Non-pigmented ciliary epithelial cell (primary cell): ENCODE results near the gene PGP.

Experiments
- DNase-seq: peaks from one replicate; pipeline ENCODE4 v3.0.0-alpha.2; 2010; ENCODE audit warnings: low read depth

The PGP gene

GRCh38 chr16:2237493-2238149, 23.0 kb upstream of the PGP start:
- DNase-seq, result no peak

GRCh38 chr16:2237102-2237482, 22.5 kb upstream of the PGP start:
- no peak for DNase-seq

GRCh38 chr16:2236337-2237101, 21.9 kb upstream of the PGP start, which contains the start of gene DNASE1L2:
Gene DNASE1L2, plus strand, starts transcription at chr16:2236444. Its CDS starts 373 bp downstream, at chr16:2236817.
- no peak for DNase-seq

DNA sequence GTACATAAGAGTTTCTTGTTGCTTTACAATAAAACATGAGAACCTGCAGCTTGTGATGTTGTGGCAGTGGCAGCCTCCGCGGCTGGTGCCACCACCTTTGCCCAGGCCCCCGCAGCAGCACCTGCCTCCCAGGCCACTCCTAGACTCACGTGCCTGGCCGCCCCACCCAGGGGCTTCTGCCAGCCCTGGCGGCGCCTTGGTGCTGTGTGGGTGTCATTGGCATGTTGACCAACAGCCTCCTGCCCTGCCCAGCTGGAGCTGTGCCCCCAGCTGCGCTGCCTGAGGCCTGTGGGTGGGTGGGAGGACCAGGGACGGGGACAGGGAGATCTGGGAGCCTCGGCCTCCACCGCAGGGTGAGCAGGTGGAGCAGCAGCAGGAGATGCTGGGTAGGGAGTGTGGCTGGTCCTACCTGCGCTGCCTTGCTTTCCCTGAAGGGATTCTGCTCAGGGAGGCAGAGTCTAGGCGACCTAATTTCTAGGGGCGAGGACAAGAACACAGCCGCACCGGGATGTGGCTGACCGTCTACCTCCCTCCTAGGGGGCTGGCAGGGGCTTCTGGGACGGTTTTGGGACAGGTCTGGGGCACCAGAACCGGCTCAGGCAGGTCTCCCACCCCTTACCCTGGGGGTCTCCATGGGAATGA, 21.2 kb upstream of the PGP start:
- no peak for DNase-seq

DNA sequence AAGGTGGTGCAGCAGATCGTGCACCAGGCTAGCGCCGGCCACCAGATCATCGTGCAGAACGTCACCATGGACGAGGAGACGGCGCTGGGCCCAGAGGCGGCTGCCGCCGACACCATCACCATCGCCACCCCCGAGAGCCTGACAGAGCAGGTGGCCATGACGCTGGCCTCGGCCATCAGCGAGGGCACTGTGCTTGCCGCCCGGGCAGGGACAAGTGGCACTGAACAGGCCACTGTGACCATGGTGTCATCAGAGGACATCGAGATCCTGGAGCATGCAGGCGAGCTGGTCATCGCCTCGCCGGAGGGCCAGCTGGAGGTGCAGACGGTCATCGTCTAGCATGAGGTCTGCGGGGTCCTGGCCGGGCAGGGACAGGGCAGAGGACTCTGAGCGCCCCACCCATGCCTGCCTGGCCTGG, 20.6 kb upstream of the PGP start:
- no peak for DNase-seq

DNA sequence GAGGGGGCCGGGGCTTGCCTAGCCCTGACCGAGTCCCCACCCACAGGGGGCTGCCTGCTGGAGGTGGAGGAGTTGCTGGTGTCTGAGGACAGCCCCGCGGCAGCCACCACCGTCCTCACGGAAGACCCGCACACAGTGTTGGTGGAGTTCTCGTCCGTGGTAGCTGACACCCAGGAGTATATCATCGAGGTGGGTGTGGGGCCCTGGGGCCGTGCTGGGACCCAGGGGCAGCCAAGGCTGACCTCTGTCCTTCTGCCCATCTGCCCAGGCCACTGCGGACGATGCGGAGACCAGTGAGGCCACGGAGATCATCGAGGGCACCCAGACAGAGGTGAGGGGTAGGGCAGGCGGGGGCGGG, 20.2 kb upstream of the PGP start:
- no peak for DNase-seq

DNA sequence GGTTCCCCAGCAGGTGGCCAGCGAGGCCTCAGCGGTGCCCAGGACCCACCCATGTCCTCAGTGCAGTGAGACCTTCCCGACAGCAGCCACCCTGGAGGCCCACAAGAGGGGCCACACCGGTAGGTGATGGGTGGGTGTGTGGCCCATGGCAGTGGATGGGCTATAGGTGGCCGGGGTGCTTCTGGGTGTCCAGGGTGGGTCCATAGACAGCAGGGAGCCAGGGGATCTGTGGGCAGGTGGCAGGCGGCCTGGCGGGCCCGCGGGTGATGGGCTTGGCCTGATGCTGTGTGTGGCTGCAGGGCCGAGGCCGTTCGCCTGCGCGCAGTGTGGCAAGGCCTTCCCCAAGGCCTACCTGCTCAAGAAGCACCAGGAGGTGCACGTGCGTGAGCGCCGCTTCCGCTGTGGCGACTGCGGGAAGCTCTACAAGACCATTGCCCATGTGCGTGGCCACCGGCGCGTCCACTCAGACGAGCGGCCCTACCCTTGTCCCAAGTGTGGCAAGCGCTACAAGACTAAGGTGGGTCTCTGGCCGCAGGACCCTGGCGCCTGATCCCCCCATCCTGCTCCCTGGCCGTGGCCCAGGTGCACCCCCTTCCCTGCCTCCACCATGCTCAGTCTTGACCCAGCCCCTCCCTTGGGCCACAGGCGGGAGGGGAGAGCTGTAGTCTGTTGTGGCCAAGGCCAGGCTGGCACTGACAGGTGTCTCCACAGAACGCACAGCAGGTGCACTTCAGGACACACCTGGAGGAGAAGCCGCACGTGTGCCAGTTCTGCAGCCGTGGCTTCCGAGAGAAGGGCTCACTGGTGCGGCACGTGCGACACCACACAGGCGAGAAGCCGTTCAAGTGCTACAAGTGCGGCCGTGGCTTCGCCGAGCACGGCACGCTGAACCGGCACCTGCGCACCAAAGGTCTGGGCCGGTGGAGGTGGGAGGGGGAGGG, 19.5 kb upstream of the PGP start:
- DNase-seq, result no peak

- no peak for DNase-seq
These were observed 18.6 kb upstream of the PGP start for GRCh38 chr16:2233046-2233775.

DNA sequence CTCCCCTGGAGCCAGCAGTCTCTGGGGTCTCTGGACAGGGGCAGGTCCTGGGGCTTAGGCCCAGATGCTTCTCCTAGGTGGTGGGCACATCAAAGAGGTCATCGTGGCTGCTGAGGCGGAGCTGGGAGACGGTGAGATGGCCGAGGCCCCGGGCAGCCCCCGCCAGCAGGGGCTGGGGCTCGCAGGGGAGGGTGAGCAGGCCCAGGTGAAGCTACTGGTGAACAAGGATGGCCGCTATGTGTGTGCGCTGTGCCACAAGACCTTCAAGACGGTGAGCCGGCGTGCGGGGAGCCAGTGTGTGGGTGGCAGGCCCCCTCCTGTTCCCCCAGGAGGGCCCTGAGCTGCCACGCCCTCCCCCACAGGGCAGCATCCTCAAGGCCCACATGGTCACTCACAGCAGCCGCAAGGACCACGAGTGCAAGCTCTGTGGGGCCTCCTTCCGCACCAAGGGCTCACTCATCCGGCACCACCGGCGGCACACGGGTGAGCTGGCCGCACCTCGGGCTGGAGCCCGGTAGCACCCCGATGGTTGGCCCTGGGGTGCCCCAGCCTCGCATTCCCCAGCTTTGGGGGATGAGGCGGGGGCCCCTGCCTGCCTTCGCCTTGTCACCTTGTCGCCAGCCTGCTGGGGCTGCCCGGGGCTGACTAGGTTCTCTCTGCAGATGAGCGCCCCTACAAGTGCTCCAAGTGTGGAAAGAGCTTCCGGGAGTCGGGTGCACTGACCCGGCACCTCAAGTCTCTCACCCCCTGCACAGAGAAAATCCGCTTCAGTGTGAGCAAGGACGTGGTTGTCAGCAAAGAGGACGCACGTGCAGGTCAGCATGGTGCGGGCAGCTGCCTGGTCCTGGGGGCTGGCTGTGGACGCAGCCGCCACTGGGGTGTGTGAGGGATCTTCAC, 17.7 kb upstream of the PGP start:
- DNase-seq, result no peak

- DNase-seq, result no peak
These were observed 16.6 kb upstream of the PGP start for GRCh38 chr16:2231016-2231931.

DNA sequence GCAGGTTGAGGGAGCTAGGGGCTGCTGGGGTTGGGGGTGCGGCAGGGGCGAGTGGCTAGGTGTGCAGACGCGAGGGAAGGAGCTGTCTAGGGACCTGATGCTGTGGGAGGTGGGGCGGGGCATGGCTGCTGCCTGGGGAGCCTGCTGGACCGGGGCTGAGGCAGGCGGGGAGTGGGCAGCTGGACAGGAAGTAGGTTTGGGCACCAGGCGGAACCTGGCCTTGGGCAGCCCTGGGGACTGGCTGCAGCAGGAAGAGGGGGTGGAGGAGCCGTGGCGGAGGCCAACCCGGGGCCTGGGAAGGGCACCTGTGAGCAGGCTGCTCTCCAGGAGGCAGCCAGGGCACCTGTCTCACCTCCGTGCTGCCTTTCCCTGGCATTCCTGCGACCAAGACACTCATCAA, 15.7 kb upstream of the PGP start:
- no peak for DNase-seq

DNA sequence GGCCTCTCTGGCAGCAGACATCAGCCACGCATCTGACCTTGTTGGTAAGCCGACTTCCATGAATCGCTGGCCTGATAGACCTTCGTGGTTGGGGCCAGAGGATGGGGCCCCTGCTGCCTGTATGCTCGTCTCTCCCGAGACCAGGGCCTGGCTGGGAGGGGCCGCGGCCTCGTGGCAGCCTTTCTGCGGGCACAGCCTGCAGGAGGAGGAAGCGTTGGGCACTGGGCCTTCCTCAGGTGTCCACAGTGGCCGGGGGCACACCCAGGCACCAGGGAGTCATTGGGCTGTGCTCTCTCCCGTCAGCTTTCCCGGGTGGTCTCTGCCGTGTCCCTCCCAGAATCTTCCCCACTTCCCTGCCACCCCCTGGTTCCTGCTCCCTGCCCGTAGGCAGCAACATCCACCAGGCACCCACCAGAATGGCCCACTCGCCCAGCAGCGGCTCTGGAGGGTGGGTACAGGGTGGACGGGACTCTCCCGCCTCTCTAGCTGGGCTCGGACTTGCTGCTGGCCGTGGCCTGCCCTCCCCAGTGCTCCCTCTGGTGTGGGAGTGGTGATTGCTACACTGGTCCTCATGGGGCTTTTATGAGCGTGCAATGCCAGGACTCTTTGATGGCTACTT, 15.1 kb upstream of the PGP start:
- DNase-seq, result no peak

DNA sequence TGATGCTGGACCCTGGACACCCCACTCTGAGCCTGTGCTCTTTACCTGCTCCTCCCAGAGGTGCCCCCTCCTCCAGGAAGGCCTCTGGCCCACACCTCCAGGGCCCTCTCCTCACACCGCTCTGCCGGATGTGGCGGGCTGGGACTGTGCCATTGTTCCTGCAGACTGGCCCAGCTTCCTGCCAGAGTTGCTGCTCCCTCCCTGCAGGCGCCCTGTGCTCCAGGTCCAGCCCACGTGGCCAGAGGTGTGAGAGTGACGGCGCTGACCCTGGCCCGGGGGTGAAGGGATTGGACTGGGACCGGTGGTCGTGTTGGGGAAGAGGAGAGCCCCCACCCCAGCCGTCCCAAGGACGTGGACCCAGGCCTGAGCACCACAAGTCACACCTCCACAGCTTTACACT, 14.5 kb upstream of the PGP start:
- no peak for DNase-seq

DNA sequence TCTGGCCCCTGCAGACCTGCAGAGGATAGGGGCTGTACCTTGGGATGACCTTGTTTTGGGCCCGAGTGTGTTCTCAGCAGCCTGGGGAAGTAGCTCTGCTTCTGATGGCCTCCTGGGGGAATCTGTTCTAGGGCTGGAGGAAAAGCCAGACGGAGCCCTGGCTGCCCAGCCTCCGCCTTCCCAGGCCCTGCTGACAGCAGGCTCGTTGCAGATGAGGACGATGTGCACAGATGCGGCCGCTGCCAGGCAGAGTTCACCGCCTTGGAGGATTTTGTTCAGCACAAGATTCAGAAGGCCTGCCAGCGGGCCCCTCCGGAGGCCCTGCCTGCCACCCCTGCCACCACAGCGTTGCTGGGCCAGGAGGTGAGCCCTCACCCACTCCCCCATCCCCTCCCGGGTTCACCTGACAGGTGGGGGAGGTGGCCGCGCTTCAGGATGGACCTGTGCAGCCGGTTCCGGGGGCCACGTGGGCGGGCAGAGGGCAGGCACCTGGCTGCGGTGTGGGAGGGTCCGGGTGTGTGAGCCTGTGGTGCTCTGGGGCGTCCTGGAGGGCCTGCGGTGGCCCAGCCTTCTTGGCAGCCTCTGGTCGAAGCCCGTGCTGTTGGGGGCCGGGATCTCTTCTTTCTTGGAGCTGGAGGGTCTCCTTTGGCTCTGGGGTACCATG, 13.7 kb upstream of the PGP start:
- no peak for DNase-seq

GRCh38 chr16:2226918-2227317, 12.3 kb upstream of the PGP start:
- no peak for DNase-seq

DNA sequence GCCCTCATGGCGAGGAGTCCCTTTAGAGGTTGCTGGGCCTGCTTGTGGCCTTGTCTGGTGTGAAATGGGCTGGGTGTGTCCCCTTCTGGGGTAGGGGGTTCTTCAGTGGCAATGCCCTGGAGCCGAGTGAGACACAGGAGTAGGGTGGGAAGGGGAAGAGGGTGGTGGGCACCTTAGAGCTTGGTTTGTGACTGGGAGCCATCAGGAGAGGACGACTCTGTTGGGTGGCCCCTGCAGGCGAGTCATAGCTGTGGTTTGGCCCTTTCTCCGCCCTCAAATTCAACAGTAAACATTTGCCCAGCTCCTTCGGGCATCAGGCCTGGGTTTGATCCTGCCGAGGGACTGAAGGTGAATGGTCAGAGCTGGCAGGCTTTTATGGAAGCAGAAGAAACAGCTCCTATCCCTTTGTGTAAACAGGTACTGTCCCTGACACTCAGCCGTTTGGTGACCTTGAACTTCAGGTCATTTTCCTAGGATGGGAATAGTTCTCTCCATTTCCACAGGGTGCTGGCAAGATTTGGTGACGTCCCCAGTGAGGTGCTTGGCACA, 11.7 kb upstream of the PGP start:
- no peak for DNase-seq

DNA sequence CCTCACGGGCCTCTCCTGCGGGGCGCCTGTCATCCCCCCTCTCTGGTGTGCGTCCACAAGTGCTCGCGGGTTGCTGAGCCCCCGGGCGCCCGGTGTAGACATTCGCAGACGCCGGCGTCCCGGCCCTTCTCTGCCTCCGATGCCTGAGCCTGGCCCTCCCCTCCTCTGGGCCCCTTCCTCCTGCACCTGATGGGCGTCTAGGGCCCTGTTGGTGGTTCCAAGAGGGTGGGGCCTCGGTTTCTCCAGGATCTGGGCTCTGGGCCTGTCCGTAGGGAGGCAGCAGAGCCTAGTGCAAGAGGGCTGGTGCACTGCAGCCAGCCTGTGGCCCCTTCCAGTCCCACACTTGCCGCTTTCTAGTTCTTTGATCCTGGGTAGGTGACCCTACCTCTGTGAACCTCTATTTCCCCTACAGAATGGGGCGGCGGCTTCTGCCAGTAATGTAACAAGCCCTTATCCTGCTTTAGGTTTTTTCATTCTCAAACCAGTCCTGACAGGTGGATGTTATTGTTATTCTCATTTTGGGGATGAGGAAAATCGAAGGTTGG, 9.4 kb upstream of the PGP start:
- no peak for DNase-seq
